Stimulated activated CD8-positive, alpha-beta memory T cell treated with anti-CD3 and anti-CD28 coated beads, Interleukin-12 subunit alpha, Interleukin-12 subunit beta, amount 100 ng/mL, for 1 hour (primary cell): ENCODE measurements around the gene XYLT1.
"Not testable (repeated sequence)": the region's sequence is repeated elsewhere in the genome, so short reads cannot be mapped to it uniquely, and the experiment has no call there.

ENCODE experiments used
- DNase-seq: peaks from one replicate; pipeline ENCODE4 v3.0.0-alpha.2; 2020; ENCODE audit warnings: low read depth

Gene XYLT1

DNA sequence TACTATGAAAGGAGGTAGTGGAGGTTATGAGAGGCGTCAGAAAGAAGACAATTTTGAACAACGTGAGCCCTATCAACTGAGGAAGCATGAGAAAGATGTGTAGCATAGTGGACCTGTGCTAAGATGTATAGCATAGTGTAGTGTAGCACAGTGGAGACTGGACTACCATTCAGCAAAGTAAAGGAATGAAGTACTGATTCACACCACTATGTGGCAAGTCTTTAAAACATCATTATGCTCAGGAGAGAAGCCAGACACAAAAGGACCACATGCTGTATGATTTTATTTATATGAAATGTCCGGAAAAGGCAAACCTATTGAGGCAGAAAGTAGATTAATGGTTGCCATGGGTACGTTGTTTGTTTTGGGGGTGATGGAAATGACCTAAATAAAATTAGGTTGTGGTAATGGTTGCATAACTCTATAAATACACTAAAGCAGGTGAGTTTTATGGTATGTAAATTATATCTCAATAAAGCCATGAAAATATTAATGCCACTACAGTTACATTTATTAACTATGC is 20.4 kb upstream of the XYLT1 start:
- DNase-seq, result no peak

DNA sequence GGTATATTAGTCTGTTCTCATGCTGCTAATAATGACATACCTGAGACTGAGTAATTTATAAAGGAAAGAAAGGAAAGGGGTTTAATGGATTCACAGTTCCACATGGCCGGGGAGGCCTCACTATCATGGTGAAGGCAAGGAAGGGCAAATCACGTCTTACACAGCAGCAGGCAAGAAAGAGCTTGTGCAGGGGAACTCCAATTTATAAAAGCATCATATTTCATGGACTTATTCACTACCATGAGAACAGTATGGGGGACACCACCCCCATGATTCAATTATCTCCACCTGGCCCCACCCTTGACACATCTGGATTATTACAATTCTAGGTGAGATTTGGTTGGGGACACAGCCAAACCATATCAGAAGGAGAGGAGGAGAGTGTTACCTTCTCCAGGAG is 17.7 kb upstream of the XYLT1 start:
- DNase-seq, result no peak

DNA sequence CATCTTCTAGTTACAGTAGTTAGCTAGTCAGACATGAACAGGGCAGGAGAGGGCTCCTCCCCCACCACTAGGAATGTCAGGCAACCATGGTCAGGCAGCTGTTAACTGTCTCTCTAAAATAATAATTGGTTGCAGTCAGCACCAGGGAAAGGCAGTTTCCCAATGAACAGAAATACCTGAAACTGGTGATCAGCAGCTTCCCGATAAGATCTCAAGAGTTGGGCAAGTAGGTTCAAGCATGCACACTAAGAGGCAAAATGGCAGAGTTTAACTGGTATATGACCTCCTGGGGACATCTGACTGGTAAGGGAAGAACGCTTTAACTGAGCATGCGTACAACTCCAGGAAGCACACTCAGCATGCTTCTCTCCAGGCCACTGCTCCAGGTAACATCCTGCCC is 12.6 kb upstream of the XYLT1 start:
- no peak for DNase-seq

DNA sequence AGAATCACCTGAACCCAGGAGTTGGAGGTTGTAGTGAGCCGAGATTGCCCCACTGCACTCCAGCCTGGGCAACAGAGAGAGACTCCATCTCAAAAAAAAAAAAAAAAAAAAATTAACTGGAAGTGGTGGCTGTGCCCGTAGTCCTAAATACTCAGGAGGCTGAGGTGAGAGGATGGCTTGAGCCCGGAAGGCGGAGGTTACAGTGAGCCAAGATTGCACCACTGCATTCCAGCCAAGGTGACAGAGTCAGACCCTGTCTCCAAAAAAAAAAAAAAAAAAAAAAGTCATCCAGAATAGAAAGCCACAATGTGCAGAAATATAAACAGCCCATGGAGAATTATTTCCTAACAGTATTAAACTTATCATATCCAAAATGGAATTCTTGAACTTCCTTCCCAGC is 11.6 kb upstream of the XYLT1 start:
- not testable (repeated sequence) for DNase-seq

DNA sequence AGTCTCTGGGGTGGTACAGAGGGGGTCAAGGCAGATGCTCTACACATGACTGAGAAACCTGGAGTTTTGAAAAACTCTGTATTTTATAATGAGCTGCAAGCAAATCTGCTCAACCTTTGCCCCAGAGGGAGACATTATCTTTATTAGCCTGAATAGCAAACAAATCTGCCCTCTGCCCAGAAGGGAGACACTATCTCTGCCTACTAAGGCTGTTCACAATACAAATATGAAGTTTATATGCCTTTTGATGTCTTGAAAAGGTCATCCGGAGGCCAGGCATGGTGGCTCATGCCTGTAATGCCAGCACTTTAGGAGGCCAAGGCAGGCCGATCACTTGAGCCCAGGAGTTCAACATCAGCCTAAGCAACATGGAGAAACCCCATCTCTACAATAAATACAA is 11.0 kb upstream of the XYLT1 start:
- DNase-seq, result no peak

DNA sequence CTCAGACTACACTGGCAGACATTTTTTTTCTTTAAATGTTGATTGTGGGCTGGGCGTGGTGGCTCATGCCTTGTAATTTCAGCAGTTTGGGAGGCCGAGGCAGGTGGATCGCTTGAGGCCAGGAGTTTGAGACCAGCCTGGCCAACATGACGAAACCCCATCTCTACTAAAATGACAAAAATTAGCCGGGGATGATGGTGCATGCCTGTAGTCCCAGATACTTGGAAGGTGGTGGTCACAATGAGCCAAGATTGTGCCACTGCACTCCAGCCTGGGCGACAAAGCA is 6.4 kb upstream of the XYLT1 start:
- not testable (repeated sequence) for DNase-seq

DNA sequence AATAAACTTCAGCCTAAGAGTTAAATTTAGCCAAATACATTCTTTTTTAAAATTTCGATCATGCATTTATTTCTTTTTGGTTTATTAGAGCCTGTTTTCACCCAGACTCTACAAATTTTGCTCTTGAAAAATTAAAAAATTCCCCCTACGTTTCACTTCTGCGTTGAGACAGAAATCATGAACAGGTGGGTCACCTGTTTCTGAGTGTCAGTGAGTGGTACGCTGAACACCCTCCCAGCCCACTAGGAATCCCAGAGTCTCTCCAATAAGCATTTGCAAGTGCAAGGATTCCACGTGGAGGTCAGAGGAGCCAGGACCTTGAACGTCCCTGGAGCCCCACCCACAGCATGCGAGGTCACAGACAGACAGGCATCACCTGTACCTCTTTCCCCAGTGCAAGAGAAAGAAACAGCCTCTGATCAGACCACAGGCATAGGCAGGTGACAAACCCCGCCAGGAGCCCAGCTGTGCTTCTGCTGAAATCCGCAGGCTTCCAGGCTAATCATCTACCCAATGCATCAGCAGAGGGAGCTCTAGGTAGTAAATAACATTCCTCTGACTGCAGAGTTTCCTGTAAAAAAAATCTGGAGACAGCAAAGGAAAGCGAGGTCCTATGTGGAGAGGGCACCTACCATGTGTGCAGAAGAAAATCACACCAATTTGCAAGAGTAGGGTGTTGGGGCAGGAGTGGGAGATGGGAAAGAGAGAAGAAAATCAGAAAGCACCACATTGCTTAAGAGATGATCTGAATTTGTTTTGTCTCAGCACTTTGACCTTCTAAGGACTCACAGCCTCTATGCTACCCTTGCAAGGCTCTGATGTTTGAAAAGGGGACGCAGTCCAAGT is 5.9 kb upstream of the XYLT1 start:
- no peak for DNase-seq

DNA sequence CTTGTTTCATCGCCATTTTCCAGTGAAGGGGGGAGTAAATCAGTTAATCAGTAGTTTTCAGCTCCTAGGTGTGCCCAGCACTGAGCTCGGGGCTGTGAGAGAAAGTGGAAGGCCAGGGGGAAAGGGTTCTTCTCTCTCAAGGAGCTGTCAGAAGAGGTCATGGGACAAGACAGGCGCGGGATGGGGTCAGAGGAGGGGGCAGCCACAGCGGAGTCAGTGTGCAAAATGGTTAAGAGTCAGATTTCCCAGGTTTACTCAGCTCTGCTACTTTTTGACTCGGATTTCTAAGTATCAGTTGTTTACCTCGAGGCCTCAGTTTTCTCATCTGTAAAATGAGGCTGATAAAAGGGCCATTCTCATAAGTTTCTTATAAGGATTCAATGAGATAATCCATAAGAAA is 4.3 kb upstream of the XYLT1 start:
- DNase-seq, result no peak

DNA sequence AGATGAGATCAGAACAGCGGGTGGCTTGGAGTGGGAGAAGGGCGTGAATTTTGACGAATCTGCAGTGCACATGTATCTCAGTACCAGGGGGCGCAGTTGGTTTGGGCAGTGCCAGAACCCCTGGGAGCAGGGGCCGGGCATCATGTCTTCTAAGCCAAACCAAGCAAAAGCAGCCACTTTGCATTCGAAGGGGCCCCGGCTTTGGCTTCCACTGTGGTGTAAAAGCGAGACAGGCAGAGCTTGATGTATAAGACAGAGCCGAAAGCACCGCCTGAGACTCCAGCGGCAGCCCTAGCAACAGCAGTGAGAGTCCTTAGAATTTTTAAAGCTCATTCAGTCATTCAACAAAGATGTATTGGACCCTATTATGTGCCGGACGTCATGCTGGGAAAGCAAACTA is 3.8 kb upstream of the XYLT1 start:
- no peak for DNase-seq

DNA sequence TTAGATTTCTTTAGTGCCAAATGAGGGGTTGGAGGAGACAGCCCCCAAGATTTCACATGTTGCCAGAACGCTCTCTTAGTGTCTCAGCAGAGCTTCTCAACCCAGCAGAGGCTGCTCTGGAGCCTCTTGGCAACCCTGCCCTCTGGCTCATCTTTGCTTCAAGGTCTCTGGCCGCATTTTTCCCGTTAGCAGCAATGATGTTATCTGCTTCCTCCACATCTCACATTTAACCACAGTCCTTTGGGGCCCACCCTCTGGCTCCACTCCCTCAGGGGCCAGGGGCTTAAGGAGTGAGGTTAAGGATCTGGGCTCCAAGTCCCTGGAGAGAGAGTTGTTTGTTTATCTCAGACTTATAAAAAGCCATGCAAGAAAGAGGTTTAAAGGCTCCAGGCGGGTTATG is 3.3 kb upstream of the XYLT1 start:
- no peak for DNase-seq

DNA sequence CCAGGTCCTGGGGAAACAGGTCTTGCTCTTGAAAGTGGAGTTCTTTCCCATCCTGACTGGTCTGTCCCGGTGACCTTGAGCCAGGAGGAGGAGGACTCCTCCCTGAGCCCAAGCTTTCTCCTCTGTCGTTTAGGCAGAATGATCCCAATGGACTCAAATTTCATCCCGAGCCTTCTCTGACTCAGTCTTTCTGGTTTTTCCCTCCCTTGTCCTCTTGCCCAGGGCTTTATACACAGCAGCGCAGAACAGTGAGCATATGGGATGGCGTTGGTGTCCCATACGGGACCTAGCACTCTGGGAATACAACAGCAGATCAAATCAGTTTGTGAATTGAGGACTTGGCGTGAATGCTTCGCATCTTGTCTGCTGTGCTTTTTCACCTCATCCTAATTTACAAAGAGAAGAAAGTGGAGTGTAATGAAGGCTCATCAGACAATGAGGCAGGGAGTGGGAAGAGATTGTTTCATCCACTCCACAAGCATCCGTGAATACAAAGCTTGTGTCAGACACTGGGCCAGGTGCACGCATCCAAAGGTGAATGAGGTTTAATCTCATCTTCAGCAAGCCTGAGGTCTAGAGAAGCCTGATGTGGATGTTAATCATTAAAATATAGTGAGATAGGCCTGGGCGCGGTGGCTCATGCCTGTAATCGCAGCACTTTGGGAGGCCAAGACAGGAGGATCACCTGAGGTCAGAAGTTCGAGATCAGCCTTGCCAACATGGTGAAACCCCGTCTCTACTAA is 1.1 kb upstream of the XYLT1 start:
- no peak for DNase-seq

DNA sequence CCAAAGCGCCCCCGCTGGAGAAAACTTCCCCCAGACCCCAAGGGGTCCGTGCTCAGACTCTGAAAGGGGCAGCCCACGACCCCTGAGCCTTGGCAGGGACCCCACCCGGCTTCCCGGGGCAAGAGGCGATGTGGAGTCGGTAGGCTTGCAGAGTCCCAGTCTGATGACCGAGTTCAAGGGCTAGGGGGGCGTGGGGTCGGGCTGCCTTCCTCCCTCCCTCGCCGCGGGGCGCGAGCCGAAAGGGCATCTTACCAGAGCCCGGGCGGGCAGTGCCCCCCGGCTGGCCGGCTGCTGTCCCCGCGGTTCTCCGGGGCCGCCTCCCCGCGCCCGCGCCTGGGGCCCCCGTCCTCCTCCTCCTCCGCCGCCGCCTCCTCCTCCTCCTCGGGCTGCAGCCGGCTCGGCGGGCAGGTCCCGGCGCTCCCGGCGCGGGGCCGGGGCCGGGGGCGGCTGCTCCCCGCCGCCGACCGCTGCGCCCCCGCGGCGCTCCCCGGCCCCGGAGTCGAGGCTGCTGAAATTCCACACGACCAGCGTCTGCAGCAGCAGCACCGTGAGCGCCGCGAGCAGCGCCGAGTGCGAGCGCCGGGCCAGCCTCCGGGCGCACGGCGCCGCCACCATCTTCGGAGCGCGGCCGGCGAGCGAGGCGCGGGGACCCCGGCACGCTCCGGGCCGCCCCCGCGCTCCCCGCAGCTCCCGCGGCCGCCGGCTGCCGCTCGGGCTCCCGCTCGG is 415 bp downstream of the XYLT1 start:
- DNase-seq, result no peak

DNA sequence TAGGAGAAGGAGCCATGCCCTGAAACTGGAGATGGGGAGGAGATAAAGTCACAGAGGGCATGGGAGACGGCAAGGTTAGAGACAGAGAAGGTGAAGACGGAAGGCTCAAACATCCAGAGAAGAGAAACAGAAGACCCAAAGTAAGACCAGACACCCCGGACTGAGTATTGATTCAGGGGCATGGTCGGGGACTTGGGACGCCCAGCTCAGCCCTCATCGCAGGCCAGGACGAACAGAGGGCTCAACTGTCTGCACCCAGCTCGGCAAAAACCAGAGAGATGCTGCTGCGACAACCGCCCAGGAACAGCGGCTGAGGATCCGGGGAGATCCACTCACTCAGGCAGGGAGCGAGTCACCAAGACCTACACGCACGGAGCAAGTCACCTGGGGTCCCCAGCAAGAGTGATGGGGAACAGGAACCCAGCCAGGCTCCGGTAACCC is 999 bp downstream of the XYLT1 start:
- DNase-seq, result no peak

DNA sequence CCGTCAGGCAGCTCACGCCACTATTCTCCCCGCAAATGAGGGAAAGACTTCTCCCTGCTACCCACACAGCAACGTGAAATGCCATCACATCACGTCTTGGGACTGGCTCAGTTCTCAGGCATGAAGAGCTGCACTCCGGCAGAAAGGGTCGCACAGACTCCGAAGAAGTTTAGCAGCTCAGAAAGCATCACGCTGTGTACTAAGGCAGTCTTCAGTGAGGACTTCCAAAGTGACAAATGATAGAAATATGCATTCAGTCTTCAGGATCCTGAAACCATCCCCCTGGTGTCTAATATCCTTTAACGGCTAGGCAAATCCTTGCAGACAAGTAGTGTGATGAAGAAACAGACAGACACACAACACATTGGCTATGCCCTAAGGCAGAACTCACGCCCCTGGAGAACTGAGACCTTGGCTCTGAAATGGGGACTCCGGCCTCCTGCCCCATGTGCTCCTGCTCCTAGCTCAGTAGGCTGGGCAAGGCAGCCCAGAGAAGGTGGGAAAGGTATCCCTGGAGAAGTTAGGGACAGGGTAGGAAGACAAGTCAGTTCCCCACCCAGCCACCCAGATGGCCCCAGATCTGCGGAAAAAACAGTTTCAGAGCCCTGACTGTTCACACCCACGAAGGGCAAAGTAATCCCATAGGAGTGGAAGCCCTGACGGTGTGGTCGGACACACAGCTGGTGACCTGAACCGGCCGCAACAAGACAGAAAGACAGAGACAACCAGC is 1.6 kb downstream of the XYLT1 start:
- no peak for DNase-seq

DNA sequence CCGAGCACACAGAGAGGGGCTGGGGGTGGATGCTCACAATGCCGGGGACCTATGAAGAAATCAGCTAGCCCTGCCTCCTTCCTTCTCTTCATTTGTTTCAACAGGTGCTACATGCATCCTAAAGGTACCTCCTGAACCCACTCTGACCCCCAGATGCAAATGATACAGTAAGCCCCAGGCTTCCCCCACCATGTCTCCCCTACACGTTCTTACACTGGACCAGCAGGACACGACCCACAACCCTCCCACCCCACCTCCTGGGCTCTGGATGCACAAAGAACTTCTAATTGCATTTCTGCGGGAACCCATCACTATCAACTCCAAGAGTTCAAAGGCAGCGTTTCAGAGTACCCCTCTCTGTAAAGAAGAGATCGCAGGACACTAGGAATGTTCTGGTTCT is 2.1 kb downstream of the XYLT1 start:
- DNase-seq, result no peak

DNA sequence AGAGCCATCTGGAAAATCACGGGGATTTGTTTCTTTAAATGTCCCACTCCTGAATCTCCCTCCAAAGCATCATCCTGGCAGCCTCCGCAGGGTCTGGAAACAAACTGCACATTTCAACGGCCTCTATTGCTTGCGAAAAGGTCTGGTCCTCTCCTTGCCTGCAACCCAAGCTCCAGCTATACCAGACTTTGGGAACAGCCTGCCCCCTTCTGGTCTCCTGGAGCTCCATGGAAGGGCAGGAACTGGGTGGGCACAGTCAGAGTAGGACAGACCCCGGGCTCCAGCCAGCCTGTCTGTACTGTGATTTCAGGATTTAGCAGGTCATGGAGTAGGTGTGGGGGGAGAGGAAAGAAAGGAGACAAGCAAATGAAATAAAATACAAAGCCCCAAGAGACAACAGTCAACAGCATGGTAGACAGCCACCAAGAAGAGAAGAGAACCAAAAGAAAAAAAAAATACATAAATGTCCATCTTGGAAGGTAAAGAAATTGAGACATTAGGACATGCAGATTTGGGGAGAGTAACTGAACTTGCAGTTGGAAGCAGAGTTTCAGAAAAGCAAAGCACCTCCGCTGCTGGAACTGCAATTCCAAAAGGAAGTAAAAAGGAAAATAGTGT is 2.7 kb downstream of the XYLT1 start:
- DNase-seq, result no peak

DNA sequence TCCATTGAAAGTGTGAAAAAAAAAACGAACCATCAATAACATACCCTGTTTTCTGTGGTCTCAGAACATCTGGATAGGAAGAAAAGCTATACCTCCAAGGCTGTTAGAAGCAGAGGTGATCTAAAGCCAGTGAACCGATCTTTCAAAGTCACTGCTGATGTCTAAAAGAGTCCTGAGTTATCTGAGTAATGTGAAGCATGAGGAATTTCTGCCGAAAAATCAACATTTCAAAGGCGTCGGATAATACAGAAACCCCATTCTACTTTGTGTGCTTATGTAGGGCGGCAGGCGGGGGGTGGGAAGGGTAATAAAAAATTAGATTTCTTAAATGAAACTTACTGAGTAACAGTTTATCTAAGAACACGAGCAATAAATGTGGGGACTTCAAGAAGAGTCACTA is 3.9 kb downstream of the XYLT1 start:
- no peak for DNase-seq

DNA sequence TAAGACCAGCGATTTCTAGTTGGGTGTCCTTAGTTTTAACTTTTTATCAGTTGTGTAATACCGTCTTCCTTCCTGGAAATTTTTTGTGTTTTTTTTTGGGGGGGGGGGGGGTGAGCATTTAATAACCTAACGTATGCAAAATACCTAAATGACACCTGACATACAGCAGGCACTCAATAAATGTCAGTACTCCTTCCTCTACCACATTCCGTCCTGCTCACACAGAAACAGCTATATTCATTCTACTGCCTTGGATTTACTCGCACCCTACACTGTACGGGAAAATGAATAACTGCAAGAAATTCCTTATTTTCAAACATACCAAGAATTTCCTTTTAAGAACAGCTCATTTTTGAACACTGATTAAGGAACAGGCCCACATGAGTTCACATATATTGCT is 5.3 kb downstream of the XYLT1 start:
- DNase-seq, result no peak

DNA sequence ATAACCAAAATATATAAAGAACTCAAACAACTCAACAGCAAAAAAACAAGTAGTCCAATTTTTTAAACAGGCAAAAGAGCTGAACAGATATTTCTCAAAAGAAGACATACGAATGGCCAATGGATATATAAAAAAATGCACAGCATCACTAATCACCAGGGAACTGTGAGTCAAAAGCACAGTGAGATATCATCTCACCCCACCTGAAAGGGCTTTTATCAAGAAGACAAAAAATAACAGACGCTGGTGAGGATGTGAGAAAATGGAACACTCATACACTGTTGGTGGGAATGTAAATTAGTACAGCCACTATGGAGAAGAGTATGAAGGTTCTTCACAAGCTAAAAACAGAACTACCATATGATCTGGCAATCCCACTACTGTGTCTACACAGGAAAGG is 7.4 kb downstream of the XYLT1 start:
- DNase-seq, result no peak

DNA sequence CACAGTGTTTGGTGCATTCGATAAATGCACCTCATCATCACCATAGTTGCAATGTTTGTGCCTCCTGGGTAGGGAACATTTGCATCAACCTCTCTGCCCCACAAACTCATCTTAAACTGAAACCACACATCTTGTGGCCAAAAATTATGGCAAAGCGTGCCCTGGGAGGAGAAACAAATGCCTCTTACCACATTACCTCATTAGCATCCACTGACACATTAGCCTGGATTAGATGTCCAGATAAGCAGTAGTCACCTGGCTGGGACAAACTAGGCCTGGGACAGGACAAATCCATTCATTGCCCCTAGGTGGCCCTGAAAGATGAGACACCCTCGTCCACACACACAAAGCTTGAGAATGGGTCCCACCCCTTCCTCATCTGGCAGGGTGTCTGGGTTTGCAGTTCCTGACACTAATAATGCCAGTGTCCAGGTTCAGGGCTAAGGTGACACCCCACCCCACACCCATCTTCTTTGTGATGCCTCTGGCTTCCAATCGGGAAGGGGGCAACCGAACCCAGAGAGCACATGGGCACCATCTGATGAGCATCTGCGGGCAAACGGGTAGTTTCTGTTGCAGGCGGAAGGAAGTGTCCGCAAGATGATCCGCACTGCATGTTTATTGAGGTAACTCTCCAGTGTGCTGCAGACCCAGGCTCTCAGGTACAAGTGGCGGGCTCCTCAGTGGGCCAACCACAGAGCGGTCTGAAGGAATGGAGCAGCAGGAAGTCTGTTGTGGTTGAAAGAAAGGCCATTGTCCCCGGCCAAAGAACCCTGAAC is 8.6 kb downstream of the XYLT1 start:
- DNase-seq, result no peak

DNA sequence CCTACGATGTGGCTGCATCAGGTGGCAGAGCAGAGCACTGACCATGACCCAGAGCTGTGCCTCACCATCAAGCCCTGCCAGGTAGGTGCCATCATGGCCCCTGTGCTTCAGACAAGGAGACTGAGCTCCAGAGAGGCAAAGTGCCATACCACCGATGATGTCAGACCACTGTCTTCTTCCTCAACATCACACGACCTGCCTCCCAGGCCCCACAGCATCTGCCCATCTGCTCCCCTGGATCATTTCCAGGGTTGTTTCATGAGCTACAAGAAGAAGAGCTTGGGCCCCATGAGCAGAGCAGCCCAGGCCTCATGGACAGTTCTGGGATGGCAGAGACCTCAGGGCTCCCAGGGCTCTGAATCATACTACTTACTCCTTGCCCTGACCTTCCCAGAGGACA is 9.9 kb downstream of the XYLT1 start:
- no peak for DNase-seq
